HG03432 (cell line): ENCODE data around the gene CSNK2A3.
A peak's percentile ranks its signal among the peaks of the same experiment; 100 is the strongest.
"Not testable (repeated sequence)": the region's sequence is repeated elsewhere in the genome, so short reads cannot be mapped to it uniquely, and the experiment has no call there.

Experiments used
- ATAC-seq: cut with Tn5 transposase; IDR thresholded peaks from one replicate; pipeline ENCODE4 v1.9.1; 2021; ENCODE audit warnings: mild to moderate bottlenecking, moderate library complexity; ENCODE audit not compliant: unreplicated experiment

CSNK2A3 gene

DNA sequence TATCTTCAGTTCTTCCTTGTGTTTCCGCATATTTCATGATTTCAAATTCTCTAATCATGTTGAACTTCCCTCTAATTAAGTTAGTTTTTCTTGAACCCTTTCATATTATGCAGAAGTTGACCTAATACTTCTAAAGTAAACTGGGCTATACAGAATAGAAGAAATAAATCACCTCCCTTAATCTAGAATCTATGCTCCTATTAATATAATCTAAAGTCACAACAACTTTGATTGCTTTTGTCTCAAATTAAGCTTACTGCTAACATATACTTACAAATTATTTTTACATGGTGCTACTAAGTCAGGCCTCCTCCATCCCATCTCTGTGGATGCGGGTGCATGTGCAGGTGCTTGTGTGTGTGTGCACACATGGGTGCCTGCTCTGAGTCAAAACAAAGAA lies 27.3 kb upstream of the CSNK2A3 start:
- no peak for ATAC-seq

DNA sequence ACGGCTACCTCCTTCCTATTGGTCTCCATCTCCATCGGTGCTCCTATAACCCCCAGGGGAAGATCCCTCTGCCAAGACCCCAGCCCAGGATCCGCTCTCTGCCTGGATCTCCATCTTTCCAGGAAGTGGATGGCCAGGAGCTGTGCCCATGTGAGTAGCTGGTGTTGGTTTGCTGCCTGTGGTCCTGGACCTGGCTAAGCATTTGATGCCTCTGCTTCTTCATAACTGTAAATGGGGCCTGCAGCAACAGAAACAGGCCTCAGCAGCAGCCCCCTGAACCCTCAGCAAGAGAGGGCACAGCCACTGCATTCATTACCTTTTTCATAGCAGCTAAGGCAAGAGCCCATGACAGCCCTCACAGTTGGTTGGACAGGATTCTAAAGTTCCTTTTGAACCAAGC lies 26.6 kb upstream of the CSNK2A3 start:
- no peak for ATAC-seq

DNA sequence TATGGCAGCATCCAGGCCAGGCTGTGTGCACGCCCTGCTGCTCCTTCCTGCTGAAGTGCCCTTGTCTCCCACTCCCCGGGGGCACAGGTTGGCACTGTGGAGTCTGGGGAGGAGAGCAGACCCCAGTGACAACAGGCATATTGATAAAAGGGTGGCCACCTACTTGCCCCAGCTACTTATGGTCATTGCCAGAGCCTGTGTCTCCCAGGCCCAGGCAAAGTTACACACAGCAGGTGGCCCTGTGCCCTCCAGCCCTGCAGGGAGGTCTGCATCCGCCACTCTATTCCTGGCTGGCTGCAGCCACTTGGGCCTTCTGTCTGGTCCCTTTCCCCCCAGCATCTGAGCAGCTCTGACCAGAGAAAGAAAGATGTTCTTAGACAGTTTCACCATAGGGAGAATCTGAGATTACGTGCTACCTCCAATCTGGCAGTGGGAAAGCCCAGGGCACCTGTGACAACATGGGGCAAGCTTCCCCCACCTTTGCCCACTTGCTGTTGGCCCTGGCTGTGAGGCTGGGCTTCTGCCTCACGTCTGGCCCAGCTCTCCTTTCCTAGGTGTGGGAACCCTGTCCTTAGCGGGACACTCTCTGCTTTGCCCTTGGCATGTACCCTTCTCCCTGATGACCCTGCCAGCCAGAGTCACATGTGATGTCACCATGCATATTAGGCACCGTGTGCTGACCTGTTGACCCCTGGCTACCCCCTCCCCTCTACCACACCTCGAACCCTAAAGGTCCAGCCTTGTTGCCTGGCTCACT lies 25.3 kb upstream of the CSNK2A3 start:
- ATAC-seq = no peak

GRCh38 chr11:11374358-11375148 lies 21.5 kb upstream of the CSNK2A3 start:
- peak; percentile 48 for ATAC-seq

GRCh38 chr11:11373934-11374333 lies 20.9 kb upstream of the CSNK2A3 start:
- no peak for ATAC-seq

DNA sequence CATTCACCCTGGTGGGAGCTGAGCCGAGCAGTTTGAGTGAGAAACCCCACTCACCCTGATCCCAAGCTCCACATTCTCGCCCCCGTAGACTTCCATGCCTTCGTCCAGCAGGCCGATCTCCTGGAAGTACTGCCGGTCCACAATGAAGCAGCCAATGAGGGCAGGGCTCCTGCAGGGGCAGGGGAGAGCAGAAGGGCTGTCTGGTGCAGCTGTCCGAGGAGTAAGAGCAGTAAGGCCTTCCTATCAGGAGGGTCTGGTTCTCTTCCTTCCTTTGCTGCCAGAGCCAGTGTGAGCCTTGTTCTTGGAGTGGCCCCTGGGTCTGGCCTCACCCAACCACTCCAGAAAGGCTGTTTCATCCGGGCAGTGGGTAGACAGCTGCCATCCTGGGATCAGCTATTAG lies 19.4 kb upstream of the CSNK2A3 start:
- no peak for ATAC-seq

GRCh38 chr11:11370962-11371303 lies 17.9 kb upstream of the CSNK2A3 start:
- no peak for ATAC-seq

GRCh38 chr11:11370255-11370961 lies 17.4 kb upstream of the CSNK2A3 start:
- no peak for ATAC-seq

DNA sequence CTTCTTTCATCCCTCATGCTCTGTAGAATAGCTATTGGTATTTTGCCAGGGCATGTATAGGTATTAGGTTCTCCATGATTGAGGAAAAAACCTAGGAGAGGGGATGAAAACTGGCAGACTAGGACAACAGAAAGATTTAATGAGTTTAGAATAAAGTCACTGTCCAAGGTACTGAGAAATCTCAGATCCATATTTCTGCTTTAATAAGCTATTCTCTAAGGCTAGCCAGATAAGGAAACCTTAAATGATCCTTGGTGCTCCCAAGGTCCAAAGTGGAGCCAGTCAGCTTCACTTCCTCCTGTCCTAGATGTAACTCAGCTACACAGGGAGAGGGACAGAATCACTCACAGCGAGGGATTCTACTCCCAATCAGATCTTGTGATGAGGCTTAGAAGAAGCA lies 13.7 kb upstream of the CSNK2A3 start:
- ATAC-seq = no peak

- no peak for ATAC-seq
These were observed 10.6 kb upstream of the CSNK2A3 start for GRCh38 chr11:11363674-11364073.

- ATAC-seq = no peak
These were observed 6.6 kb upstream of the CSNK2A3 start for GRCh38 chr11:11359611-11360010.

DNA sequence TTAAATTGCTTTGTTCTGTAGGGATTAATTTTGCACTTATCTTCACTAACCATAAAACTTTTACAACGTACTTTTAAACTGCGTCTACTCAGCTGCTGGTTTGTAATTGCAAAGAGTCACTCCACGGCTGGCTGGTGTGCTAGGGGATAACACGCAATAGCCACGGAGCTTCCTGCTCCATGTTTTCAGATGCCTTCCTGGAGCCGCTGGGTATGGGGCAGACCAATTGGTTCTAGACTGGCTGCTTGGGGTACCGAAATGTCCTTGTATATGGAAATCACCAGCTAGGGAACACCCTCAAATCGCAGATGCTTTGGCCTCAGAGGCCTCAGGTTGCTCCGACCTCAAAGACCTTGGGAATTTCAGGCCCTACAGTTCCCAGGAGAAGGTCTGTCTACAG lies 3.8 kb upstream of the CSNK2A3 start:
- ATAC-seq = no peak

GRCh38 chr11:11351851-11352250 lies 1.2 kb downstream of the CSNK2A3 start:
- ATAC-seq = not testable (repeated sequence)

- ATAC-seq = no peak
These were observed 1.9 kb downstream of the CSNK2A3 start for GRCh38 chr11:11351042-11351586.

DNA sequence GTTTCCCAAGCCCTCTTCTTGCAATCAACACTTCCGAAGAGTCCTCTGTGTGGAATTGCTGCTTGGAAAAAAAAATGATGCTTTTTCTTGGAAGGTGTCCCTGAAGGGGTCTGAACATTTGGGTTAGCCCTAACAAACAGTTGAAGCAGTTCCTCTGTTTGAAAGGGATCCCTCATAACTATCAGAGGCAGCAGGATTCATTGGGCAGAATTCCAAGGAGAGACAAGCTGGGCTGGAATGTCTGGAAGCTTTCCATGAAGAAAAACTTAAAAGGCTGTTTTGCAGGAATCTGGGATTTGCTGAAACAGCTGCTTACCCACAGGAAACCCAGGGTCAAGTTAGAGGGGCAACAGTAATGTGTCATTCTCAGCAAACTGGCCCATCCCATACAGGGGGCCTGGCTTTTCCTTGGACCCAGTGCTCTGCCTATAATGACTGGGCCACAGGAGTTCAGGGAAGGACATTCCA lies 3.1 kb downstream of the CSNK2A3 start:
- no peak for ATAC-seq

DNA sequence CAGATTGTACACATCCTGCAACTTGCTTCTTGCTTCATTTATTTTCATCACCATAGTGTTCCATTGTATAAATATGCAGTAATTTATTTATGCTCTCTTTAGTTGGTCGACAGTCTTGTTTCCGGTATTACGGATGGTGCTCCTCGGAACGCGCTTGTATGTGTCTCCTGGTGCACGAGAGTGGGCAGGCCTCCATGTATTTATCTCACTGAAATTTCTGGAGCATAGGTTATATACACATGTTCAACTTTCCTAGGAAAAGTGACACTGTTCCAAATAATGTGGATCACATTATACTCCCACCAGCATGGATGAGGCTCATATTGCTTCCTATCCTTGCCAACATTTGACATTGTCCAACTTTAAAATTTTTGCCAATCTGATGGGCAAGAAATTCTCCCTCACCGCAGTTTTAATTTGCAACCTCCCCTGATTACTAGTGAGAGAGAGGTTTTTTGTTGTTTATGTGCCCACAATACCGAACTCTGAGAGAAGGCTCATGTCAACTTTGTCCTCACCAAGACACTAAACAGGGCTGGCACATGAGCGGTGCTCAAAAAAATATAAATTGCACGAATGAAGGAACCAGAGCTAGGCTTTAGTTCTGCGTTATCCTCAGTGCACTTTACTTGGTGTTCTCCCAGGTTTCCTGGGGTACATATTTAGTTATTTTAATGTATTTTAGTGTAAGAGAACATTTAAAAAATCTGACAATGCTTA lies 3.8 kb downstream of the CSNK2A3 start:
- no peak for ATAC-seq

GRCh38 chr11:11348303-11348702 lies 4.7 kb downstream of the CSNK2A3 start:
- no peak for ATAC-seq

DNA sequence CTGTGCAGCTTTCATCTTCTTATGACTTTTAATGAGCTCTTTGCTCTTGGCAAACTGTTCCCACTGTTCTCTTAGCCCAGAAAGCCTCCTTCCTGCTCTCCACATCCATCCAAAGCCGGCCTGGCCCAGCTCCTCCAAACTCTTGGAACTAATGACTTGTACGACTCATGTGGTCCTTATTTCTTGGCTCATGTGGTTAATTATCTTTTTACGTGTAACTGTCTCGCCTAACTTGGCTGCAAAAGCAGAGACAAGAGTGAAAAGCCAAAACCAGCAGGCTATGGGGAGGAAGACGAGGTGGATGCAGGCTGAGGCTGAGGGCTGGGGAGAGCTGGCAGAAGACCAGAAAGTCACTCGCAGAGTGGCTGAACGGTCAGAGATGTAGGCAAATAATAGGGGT lies 5.5 kb downstream of the CSNK2A3 start:
- no peak for ATAC-seq

DNA sequence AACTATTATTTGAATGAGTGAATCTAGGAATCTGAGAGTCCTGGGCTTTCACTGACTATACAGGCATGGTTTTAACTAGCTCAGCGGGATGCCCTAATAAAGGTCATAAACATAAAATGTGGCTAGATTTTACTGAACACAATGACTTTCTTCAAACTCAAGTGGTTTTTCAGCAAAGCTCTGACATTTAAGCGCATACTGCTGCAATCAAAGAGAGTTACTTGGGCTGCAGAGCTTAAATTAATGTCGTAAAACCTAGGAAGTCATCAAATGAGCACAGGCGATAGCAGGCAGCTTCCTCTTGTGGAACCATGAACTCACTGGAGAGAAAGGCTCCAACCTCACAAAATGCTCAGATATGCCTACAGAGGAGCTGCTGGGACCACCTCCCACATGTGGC lies 6.7 kb downstream of the CSNK2A3 start:
- ATAC-seq = no peak

DNA sequence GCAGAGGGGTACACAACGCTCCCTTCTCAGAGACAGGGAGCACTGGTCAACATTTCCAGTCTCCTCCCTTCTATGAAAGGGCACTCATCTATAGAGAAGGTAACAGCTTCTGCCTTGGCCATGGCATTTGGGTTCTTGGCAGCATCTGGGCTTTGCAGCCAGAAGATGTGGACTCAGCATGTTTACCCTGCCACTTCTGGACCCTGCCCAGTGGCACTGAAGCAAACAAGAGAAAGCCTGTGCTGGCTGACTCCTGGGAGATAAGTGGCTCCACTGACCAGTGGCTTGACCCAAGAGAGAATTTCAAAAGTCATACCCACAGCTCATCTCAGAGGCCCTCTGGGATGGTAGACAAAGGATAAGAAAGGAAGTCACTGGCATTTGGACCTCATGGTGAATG lies 8.0 kb downstream of the CSNK2A3 start:
- no peak for ATAC-seq

- ATAC-seq = no peak
These were observed 9.0 kb downstream of the CSNK2A3 start for GRCh38 chr11:11344045-11344444.
